Fibroblast of skin of back (primary cell): ENCODE data around the gene CNNM2.
"Not testable (repeated sequence)": the region's sequence is repeated elsewhere in the genome, so short reads cannot be mapped to it uniquely, and the experiment has no call there.

Experiments
- DNase-seq: peaks from one replicate; pipeline ENCODE4 v3.0.0-alpha.2; 2013

CNNM2 gene

GRCh38 chr10:102970562-102971340, 52.7 kb downstream of the CNNM2 start:
- peak; percentile 25 for DNase-seq

GRCh38 chr10:102975483-102976379, 57.6 kb downstream of the CNNM2 start:
- peak; percentile 19 for DNase-seq

GRCh38 chr10:102976380-102976726, 58.3 kb downstream of the CNNM2 start:
- not testable (repeated sequence) for DNase-seq

GRCh38 chr10:102982296-102982695, 64.2 kb downstream of the CNNM2 start:
- no peak for DNase-seq

- DNase-seq: no peak
These were observed 66.0 kb downstream of the CNNM2 start for GRCh38 chr10:102984086-102984485.

GRCh38 chr10:102985811-102986210, 67.7 kb downstream of the CNNM2 start:
- DNase-seq: no peak

- no peak for DNase-seq
These were observed 70.6 kb downstream of the CNNM2 start for GRCh38 chr10:102988404-102989314.

- DNase-seq: no peak
These were observed 76.6 kb downstream of the CNNM2 start for GRCh38 chr10:102994531-102995295.

- no peak for DNase-seq
These were observed 78.8 kb downstream of the CNNM2 start for GRCh38 chr10:102996876-102997275.

GRCh38 chr10:102997998-102998397, 79.9 kb downstream of the CNNM2 start:
- DNase-seq: peak; percentile 37

- DNase-seq: no peak
These were observed 80.4 kb downstream of the CNNM2 start for GRCh38 chr10:102998399-102998907.

- DNase-seq: not testable (repeated sequence)
These were observed 82.0 kb downstream of the CNNM2 start for GRCh38 chr10:103000050-103000449.

GRCh38 chr10:103007017-103007416, 88.9 kb downstream of the CNNM2 start:
- no peak for DNase-seq

- no peak for DNase-seq
These were observed 95.3 kb downstream of the CNNM2 start for GRCh38 chr10:103013416-103013815.

- DNase-seq: no peak
These were observed 101.3 kb downstream of the CNNM2 start for GRCh38 chr10:103019425-103019824.

- peak; percentile 21 for DNase-seq
These were observed 103.2 kb downstream of the CNNM2 start for GRCh38 chr10:103021150-103021899.

GRCh38 chr10:103021900-103022293, 103.8 kb downstream of the CNNM2 start:
- DNase-seq: peak; percentile 76

GRCh38 chr10:103025696-103026095, 107.6 kb downstream of the CNNM2 start:
- no peak for DNase-seq

GRCh38 chr10:103038570-103038969, 120.5 kb downstream of the CNNM2 start:
- DNase-seq: peak; percentile 82

- DNase-seq: peak; percentile 93
These were observed 122.3 kb downstream of the CNNM2 start for GRCh38 chr10:103040418-103040817.

GRCh38 chr10:103041391-103041790, 123.3 kb downstream of the CNNM2 start:
- no peak for DNase-seq
